HEK293 (cell line): ENCODE measurements around the gene ZNF358.
A peak's percentile ranks its signal among the peaks of the same experiment; 100 is the strongest.

Experiments
- CTCF ChIA-PET: fragments of 350-600 bp; formaldehyde crosslinking; extraction: SDS; loops from one replicate; lab custom pipeline; 2021; ENCODE audit warnings: antibody characterized with exemption; lab: Yijun Ruan, JAX
- POLR2A ChIA-PET: fragments of 300-600 bp; formaldehyde crosslinking; extraction: SDS; loops from one replicate; lab custom pipeline; 2020; ENCODE audit warnings: antibody characterized with exemption, inconsistent platforms; lab: Yijun Ruan, JAX
- H3K27ac ChIP-seq: fragments of 200-500 bp; sonication (Bioruptor generic); 2 replicates; pipeline ENCODE4 v1.5.1; 2014; ENCODE audit warnings: low read depth, low read length, control low read depth, inconsistent platforms; ENCODE audit errors: extremely low read depth
- H3K36me3 ChIP-seq, 2 experiments: fragments of 200-500 bp in 1 of 2; sonication (Bioruptor generic) in 1 of 2; 1 replicate in 1 of 2; 2 replicates in 1 of 2; pipeline ENCODE4 v1.5.1; 2014 to 2017; ENCODE audit warnings: inconsistent platforms in 2 of 2, low read length in 2 of 2; ENCODE audit not compliant: control insufficient read depth in 2 of 2, insufficient read depth in 1 of 2
- H3K4me1 ChIP-seq: fragments of 200-500 bp; sonication (Bioruptor generic); 2 replicates; pipeline ENCODE4 v1.5.1; 2014; ENCODE audit warnings: mild to moderate bottlenecking, low read length, inconsistent platforms; ENCODE audit not compliant: control insufficient read depth, insufficient read depth
- H3K4me3 ChIP-seq: 2 replicates; pipeline ENCODE4 v1.5.1; 2011; ENCODE audit warnings: low read depth, mild to moderate bottlenecking, control low read depth, low read length, moderate library complexity
- H3K9me3 ChIP-seq: fragments of 200-500 bp; sonication (Bioruptor generic); 2 replicates; pipeline ENCODE4 v1.5.1; 2014; ENCODE audit warnings: low read depth, low read length, inconsistent platforms; ENCODE audit not compliant: control insufficient read depth, insufficient read depth
- BCL6B ChIP-seq: fragments of 450-650 bp; formaldehyde crosslinking; IDR thresholded peaks from 2 replicates; pipeline ENCODE4 v1.5.1; 2017; ENCODE audit warnings: missing biosample characterization, missing genetic modification characterization
- EGR2 ChIP-seq: fragments of 450-650 bp; formaldehyde crosslinking; IDR thresholded peaks from 2 replicates; pipeline ENCODE4 v1.5.1; 2016; ENCODE audit warnings: low read depth, missing biosample characterization, missing genetic modification characterization
- FEZF1 ChIP-seq: fragments of 450-650 bp; formaldehyde crosslinking; IDR thresholded peaks from 2 replicates; pipeline ENCODE4 v1.5.1; 2016; ENCODE audit warnings: missing biosample characterization, missing genetic modification characterization
- HOXC10 ChIP-seq: sonication (generic); formaldehyde crosslinking; IDR thresholded peaks from 2 replicates; pipeline ENCODE4 v1.8.1; 2023; ENCODE audit warnings: mild to moderate bottlenecking, missing genetic modification reagents
- HOXD13 ChIP-seq: sonication (generic); formaldehyde crosslinking; IDR thresholded peaks from 2 replicates; pipeline ENCODE4 v1.8.0; 2022; ENCODE audit warnings: missing genetic modification reagents, borderline replicate concordance
- KLF17 ChIP-seq: fragments of 450-650 bp; formaldehyde crosslinking; IDR thresholded peaks from 2 replicates; pipeline ENCODE4 v1.5.1; 2016; ENCODE audit warnings: missing biosample characterization, missing genetic modification characterization
- WT1 ChIP-seq: fragments of 450-650 bp; formaldehyde crosslinking; IDR thresholded peaks from 2 replicates; pipeline ENCODE4 v1.5.1; 2016; ENCODE audit warnings: missing biosample characterization, missing genetic modification characterization
- ZBTB17 ChIP-seq: fragments of 450-650 bp; formaldehyde crosslinking; IDR thresholded peaks from 2 replicates; pipeline ENCODE4 v1.5.1; 2016; ENCODE audit warnings: missing biosample characterization, missing genetic modification characterization
- ZFHX2 ChIP-seq: fragments of 450-650 bp; formaldehyde crosslinking; conservative IDR thresholded peaks from 2 replicates; pipeline ENCODE4 v1.5.1; 2016; ENCODE audit warnings: missing biosample characterization, missing genetic modification characterization
- ZNF184 ChIP-seq: fragments of 450-650 bp; IDR thresholded peaks from 2 replicates; pipeline ENCODE4 v1.5.1; 2018; ENCODE audit warnings: missing biosample characterization, mild to moderate bottlenecking, missing genetic modification characterization
- ZNF23 ChIP-seq: fragments of 450-650 bp; formaldehyde crosslinking; IDR thresholded peaks from 2 replicates; pipeline ENCODE4 v1.5.1; 2016; ENCODE audit warnings: missing biosample characterization, missing genetic modification characterization, borderline replicate concordance
- ZNF280C ChIP-seq: fragments of 450-650 bp; formaldehyde crosslinking; IDR thresholded peaks from 2 replicates; pipeline ENCODE4 v1.5.1; 2016; ENCODE audit warnings: missing biosample characterization, missing genetic modification characterization
- ZNF324 ChIP-seq: fragments of 450-650 bp; formaldehyde crosslinking; IDR thresholded peaks from 2 replicates; pipeline ENCODE4 v1.5.1; 2016; ENCODE audit warnings: missing biosample characterization, missing genetic modification characterization
- ZNF362 ChIP-seq: fragments of 450-650 bp; formaldehyde crosslinking; IDR thresholded peaks from 2 replicates; pipeline ENCODE4 v1.5.1; 2016; ENCODE audit warnings: missing biosample characterization, missing genetic modification characterization
- ZNF473 ChIP-seq: fragments of 450-650 bp; formaldehyde crosslinking; IDR thresholded peaks from 2 replicates; pipeline ENCODE4 v1.5.1; 2017; ENCODE audit warnings: missing biosample characterization, missing genetic modification characterization
- ZNF501 ChIP-seq: fragments of 450-650 bp; formaldehyde crosslinking; IDR thresholded peaks from 2 replicates; pipeline ENCODE4 v1.5.1; 2016; ENCODE audit warnings: missing biosample characterization, missing genetic modification characterization
- ZNF521 ChIP-seq: fragments of 450-650 bp; formaldehyde crosslinking; IDR thresholded peaks from 2 replicates; pipeline ENCODE4 v1.5.1; 2017; ENCODE audit warnings: missing biosample characterization, mild to moderate bottlenecking, missing genetic modification characterization
- ZNF529 ChIP-seq: fragments of 450-650 bp; formaldehyde crosslinking; IDR thresholded peaks from 2 replicates; pipeline ENCODE4 v1.5.1; 2017; ENCODE audit warnings: missing genetic modification characterization, missing biosample characterization; ENCODE audit not compliant: insufficient replicate concordance
- ZNF548 ChIP-seq: fragments of 450-650 bp; formaldehyde crosslinking; IDR thresholded peaks from 2 replicates; pipeline ENCODE4 v1.5.1; 2016; ENCODE audit warnings: missing biosample characterization, missing genetic modification characterization
- ZNF621 ChIP-seq: fragments of 450-650 bp; formaldehyde crosslinking; IDR thresholded peaks from 2 replicates; pipeline ENCODE4 v1.5.1; 2017; ENCODE audit warnings: missing biosample characterization, missing genetic modification characterization
- ZNF624 ChIP-seq: fragments of 450-650 bp; formaldehyde crosslinking; IDR thresholded peaks from 2 replicates; pipeline ENCODE4 v1.5.1; 2017; ENCODE audit warnings: missing biosample characterization, missing genetic modification characterization
- ZNF664 ChIP-seq: fragments of 450-650 bp; formaldehyde crosslinking; IDR thresholded peaks from 2 replicates; pipeline ENCODE4 v1.5.1; 2016; ENCODE audit warnings: missing biosample characterization, missing genetic modification characterization
- ZNF704 ChIP-seq: fragments of 450-650 bp; formaldehyde crosslinking; IDR thresholded peaks from 2 replicates; pipeline ENCODE4 v1.5.1; 2016; ENCODE audit warnings: missing biosample characterization, missing genetic modification characterization
- ZNF76 ChIP-seq: fragments of 450-650 bp; formaldehyde crosslinking; IDR thresholded peaks from 2 replicates; pipeline ENCODE4; 2016; ENCODE audit warnings: low read depth, missing biosample characterization, missing genetic modification characterization, borderline replicate concordance
- ZNF843 ChIP-seq: fragments of 450-650 bp; formaldehyde crosslinking; IDR thresholded peaks from 2 replicates; pipeline ENCODE4 v1.5.1; 2016; ENCODE audit warnings: missing biosample characterization, missing genetic modification characterization
- ZSCAN16 ChIP-seq: fragments of 450-650 bp; formaldehyde crosslinking; IDR thresholded peaks from 2 replicates; pipeline ENCODE4 v1.5.1; 2016; ENCODE audit warnings: missing biosample characterization, missing genetic modification characterization
- ZSCAN4 ChIP-seq: fragments of 450-650 bp; formaldehyde crosslinking; IDR thresholded peaks from 2 replicates; pipeline ENCODE4 v1.5.1; 2017; ENCODE audit warnings: missing biosample characterization, missing genetic modification characterization

The ZNF358 gene

GRCh38 chr19:7541475-7541824 is 25.5 kb downstream of the ZNF358 start:
- no peaks in the 10 kb centered on the region for H3K4me1 ChIP-seq
- H3K9me3 ChIP-seq, result no peaks in the 10 kb centered on the region
- H3K36me3 ChIP-seq, result peaks cover 0 to 32% of the 10 kb centered on the region in 2 experiments; a peak in 1 of 3 replicates
- CTCF ChIA-PET, result no interaction called here
- H3K27ac ChIP-seq, result no peak overlapping the region
- H3K4me3 ChIP-seq, result no peak overlapping the region
- TF ChIP-seq KLF17 (tag by site-specific recombination), result no peak
- TF ChIP-seq EGR2 (tag by site-specific recombination), result 0 out of 2 replicates have a peak, but pooled peaks have one; percentile 18
- POLR2A ChIA-PET, result no interaction called here

GRCh38 chr19:7541828-7542443 is 26.0 kb downstream of the ZNF358 start:
- H3K9me3 ChIP-seq, result no peaks in the 10 kb centered on the region
- H3K27ac ChIP-seq, result no peak overlapping the region
- POLR2A ChIA-PET, result no interaction called here
- CTCF ChIA-PET, result interaction anchor here (0.7 kb wide), 1 partner anchor 161 kb away, joined by 3 read pairs; no protein-coding TSS in a partner anchor
- no peaks in the 10 kb centered on the region for H3K4me1 ChIP-seq
- no peak overlapping the region for H3K4me3 ChIP-seq
- H3K36me3 ChIP-seq, result peaks cover 0 to 32% of the 10 kb centered on the region in 2 experiments; a peak in 1 of 3 replicates
- no peak for TF ChIP-seq ZNF184
- no peak for TF ChIP-seq ZNF704 (tag by site-specific recombination)
- no peak for TF ChIP-seq ZNF280C (tag by site-specific recombination)
- no peak for TF ChIP-seq BCL6B (tag by site-specific recombination)
- no peak for TF ChIP-seq ZNF362 (tag by site-specific recombination)
- no peak for TF ChIP-seq ZNF76 (tag by site-specific recombination)
- TF ChIP-seq HOXD13, result no peak
- TF ChIP-seq ZNF624 (tag by site-specific recombination), result no peak
- no peak for TF ChIP-seq FEZF1
- no peak for TF ChIP-seq ZSCAN16
- no peak for TF ChIP-seq WT1 (tag by site-specific recombination)
- no peak for TF ChIP-seq ZNF521 (tag by site-specific recombination)
- no peak for TF ChIP-seq ZNF473 (tag by site-specific recombination)
- TF ChIP-seq ZNF529 (tag by site-specific recombination), result no peak
- TF ChIP-seq ZNF843 (tag by site-specific recombination), result no peak
- no peak for TF ChIP-seq ZNF501
- no peak for TF ChIP-seq ZNF324 (tag by site-specific recombination)
- TF ChIP-seq ZBTB17, result peak; percentile 41; the same call in 1 of the 2 replicates
- TF ChIP-seq ZNF664 (tag by site-specific recombination), result peak; percentile 64
- no peak for TF ChIP-seq ZNF621 (tag by site-specific recombination)
- no peak for TF ChIP-seq HOXC10 (CRISPR knock-in tag)
- no peak for TF ChIP-seq ZFHX2
- TF ChIP-seq ZNF548 (tag by site-specific recombination), result no peak
- no peak for TF ChIP-seq ZSCAN4
- TF ChIP-seq ZNF23 (tag by site-specific recombination), result peak; percentile 84
